COLO668 (cell line): Measurements from ENCODE around the gene STAMBP.
"Not testable (repeated sequence)": the region's sequence is repeated elsewhere in the genome, so short reads cannot be mapped to it uniquely, and the experiment has no call there.

ENCODE experiments used
- DNase-seq: peaks from one replicate; lab custom pipeline; 2025; ENCODE audit not compliant: unreplicated experiment; lab: John Stamatoyannopoulos, UW

Gene STAMBP

DNA sequence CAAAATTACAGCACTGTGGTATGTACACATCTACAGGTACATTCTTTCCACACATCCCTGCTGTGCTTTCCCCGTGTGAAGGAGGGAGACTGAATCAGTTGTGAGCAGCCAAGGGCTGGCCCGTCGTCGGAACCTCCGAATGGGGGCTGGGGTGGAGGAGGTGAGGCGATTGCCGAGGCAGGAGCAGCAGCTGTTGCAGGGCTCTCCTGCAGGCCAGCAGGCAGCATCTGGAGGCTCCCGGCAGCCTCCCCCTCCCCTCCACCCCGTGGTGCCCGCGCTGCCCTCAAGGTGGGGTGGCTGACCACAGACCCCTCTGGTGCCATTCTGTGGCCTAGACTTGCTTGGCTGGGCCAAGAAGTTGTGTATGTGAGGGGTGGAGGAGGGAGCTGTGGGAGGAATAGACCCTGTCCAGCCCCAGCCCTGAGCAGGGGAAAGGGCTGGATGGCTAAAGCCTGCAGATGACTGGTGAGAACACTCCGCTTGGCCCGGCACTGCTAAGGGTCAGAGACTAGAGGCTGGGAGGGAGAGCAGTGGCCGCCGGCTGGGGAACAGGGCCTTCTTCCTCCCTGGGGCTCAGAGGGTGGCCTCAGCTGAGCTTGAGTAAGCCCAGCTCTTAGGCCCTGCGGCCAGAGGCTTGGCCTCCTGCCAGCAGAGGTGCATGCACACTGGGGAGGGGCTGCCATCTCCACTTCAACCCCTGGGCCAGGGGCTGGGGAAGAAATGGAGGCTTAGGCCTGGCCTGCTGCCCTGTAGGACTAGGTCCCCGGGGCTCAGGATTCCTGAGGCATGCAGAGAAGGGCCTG lies 7.6 kb downstream of the STAMBP start:
- peak; percentile 21 for DNase-seq

DNA sequence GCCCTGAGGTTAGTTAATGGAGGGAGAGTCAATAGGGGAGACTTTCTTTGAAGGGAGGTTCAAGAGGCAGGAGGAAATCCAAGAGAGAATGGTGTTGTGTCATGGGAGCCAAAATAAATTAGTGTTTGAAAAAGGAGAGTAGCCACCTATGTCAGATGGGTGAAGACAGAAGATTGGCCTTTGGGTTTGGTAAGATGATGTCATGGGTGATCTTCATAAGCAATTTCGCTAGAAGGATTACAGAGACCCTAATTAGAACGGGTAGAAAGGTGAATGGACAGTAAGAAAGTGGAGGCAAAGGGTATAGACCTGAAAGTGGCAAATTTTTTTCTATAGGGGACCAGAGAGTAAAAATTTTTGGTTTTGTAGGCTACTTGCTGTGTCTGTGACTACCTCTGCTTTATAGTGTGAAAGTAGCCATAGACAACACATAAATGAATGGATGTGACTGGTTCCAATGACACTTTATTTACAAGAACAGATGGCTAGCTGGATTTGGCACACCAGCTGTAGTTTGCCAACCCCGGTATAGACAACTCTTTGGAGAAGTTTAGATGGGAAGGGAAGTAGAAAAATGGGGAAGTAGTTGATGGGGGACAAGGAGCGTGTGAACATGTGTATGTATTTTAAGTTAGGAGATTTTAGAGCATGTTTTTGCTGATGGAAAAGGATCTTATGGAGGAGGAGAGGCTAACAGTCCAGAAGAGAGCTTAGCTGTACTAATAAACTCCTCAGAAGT lies 9.3 kb downstream of the STAMBP start:
- no peak for DNase-seq

DNA sequence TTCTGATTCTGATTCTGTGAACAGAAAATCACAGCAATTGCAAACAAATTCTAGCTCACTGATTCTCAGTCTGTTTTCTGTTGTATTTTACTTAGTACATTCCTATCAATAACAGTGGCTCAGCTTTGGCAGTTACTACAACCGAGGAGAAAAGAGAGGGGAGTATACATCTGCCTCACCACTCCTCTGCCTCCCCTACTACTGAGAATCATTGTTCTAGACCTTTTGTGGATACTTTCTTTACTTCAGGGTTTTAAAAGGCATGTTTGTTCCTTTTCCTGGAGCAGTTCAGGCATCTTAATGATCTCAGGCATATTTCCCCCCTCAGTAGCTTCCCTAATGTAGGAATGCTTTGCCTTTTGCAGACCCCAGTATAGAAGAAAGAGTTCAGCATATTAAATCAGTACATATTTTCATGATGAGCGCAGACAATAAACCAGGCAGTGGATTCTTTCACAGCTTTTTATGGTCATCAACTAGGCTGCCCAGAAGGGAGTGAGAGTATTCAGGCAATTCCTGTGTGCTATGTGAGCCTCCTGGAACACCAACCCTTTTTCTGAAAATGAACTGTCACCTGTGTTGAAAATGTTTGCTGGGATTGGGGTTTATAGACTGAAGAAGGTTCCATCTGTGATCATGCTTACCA lies 10.3 kb downstream of the STAMBP start:
- DNase-seq, result no peak

DNA sequence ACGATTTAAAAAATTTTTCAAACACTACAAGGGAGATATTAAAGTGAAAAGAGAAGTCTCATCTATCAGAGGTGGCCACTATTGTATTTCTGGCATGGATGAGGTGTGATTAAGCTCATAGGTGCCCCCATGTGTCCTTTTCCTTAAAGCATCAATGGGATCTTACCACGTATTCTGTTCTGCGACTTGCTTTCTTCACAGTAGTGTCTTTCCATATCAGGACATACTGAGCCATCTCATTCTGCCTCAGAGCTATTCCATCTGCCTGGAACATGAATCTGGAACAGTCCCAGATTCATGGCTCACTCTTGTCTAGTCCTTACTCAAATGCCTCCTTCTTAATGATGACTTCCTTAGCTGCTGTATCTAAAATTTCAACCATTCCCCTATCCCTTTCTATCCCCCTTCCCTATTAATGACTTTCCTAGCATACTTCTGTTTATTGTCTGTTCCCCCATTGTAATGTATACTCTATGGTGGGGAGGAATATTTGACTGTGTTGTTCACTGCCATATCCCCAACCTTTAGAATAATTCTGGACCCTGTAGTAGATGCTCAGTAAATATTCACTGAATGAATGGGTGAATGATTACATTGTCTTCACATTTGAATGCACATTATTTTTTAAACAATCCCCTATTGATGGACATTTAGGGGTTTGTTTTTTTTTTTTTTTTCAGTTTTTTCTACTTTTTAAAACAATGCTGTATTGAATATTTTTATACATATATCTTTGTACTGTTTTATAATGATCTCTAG lies 11.1 kb downstream of the STAMBP start:
- DNase-seq, result no peak

DNA sequence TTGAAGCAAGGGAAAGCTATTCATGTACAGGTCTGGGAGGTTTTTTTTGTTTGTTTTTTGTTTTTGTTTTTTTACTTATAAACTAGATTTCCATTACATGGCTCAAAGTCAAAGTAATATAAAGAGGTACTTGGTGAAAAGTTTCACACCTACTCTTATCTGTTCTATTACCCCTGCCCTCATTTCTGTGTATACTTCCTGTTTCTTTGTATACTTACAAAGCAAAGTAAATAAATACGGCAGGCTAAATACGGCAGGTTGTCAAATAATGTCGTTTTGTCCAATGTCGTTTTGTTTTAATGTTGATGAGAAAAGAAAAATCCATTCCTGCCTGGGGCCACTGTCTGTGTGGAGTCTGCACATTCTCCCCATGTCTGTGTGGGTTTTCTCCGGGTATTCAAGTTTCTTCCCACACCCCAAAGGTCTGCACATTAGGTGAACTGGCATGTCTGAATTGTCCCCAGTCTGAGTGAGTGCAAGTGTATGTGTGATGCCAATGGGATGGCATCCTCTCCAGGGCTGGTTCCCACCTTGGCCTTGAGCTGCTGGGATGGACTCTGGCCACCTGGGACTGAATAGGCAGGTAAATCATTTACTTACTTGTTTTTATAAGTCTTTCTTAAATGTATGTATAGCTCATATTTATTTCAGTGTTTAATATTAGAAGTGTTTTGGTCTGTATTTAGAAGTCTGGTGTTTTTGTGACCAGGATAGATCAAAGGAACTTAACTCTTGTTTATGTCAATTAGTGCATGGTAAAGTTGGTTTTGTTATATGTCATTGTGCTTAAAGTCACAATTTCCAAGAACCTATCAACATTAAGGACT lies 13.4 kb downstream of the STAMBP start:
- DNase-seq, result peak; percentile 42

DNA sequence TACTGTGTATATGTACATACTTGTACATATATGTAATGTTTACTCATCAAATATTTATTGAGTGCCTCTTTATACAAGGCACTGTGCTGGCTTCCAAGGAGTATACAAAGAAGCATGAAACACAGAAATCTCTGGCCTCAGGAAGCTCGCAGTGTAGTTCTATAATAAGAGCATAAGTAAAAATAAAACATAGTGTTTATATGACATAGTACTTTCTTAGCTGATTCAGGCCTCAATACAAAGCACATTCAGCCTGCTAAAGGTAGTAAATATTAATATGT lies 13.9 kb downstream of the STAMBP start:
- no peak for DNase-seq

DNA sequence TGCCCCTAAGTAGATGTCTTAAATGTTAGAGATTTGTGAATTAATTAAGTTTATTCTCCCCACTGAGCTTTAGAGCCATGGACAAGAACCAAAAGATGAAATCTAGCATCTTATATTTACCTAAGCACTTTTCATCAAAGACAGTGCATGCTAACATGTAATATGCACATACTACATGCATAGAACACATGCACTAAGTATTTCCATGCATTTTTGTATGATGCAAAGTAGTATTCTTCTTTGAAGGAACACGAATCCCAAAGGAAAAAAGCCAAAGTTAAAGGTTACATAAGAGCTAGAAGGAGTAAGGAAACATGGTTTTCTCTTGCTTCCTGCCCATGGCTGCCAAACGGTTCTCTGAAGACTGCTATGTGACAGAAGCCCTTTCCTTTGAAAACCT lies 15.3 kb downstream of the STAMBP start:
- DNase-seq, result no peak

DNA sequence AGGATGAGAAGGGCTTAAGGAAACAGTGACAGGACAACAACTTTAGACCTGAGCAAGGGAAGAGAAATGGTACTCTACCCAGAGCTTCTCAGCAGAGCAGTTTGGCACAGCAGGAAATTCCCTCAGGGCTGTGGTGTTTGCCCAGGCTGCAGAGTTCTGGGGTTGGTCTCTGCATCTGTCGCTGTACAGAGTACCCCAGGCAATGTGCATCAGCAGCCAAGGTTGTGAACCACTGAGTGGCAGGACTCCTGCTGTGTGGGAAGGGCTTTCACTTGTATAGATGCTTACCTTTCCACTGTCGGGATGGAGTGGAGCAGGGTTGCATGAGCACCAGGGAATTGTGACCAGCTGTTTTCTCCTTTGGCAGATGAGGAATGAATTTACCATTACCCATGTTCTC lies 21.2 kb downstream of the STAMBP start:
- DNase-seq, result no peak

DNA sequence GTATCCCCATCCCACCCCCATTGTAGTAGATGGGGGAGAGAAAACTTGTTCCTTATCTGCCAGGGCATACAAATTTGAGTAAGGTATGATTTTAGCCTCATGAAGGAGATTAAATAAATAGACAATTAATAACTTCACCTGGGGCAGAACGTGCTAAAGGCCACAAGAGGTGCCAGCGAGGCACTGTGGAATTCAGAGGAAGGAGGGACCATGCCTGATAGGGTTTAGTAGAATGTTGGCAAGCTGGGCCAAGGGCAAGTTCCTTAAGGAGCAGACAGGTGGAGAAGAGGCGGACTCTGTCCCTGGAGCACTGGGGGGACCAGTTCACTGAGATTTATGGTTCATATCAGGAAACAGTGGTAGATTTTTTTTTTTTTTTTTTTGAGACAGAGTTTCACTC lies 22.5 kb downstream of the STAMBP start:
- peak; percentile 5 for DNase-seq

DNA sequence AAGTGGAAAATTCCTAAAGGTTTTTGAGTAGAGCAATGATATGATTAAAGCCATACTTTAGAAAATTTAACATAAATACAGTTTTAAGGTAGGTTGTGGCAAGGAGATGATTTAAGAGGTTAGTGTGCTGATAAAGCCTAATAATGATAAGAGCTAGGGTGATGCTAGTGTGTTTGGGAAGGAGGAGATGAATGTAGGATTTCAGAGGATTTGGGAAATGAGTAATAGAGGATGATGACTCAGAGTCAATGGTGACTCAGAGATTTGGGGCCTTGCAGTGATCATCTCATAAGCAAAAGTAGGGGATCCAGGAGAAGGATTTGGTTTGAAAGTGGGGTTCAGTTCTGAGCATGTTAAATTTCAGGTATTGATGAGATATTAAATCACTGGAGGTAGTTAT lies 23.3 kb downstream of the STAMBP start:
- no peak for DNase-seq

DNA sequence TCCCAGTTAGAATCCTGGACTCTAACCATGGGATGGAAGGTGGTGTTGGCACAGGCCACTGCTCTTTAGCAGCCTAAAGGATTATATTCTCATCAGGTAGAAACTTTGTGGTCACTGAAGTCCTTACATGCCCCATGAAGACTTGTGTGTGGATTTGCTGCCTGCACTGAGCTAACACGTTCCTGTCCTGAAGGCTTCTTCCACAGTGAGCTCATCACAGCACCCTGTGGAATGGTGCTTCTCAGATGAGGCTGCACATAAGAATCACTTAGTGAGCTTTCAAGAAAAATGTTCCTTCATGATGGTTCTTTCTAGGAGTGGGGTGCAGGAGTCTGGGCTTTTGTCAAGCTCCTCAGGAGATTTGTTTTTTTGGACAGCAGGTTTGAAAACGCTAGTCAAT lies 26.8 kb downstream of the STAMBP start:
- DNase-seq, result no peak

DNA sequence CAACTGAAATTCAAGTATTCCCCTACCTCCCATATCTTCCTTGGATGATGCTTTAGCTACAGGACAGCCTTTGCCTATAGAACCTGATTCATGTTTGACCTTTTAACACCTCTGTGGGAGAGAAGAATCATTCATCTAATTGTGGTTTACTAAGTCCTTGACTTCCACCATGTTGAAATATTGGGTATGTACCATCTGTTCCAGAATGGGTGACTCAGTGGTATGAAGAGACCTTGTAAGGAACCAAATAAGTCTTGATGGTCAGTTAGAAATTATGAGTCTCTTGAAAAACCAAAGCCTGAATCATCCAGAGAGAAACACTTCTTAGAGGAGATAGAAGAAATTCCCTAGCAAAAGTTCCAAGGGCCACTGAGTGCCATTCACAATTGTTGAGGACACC lies 27.5 kb downstream of the STAMBP start:
- DNase-seq, result no peak

DNA sequence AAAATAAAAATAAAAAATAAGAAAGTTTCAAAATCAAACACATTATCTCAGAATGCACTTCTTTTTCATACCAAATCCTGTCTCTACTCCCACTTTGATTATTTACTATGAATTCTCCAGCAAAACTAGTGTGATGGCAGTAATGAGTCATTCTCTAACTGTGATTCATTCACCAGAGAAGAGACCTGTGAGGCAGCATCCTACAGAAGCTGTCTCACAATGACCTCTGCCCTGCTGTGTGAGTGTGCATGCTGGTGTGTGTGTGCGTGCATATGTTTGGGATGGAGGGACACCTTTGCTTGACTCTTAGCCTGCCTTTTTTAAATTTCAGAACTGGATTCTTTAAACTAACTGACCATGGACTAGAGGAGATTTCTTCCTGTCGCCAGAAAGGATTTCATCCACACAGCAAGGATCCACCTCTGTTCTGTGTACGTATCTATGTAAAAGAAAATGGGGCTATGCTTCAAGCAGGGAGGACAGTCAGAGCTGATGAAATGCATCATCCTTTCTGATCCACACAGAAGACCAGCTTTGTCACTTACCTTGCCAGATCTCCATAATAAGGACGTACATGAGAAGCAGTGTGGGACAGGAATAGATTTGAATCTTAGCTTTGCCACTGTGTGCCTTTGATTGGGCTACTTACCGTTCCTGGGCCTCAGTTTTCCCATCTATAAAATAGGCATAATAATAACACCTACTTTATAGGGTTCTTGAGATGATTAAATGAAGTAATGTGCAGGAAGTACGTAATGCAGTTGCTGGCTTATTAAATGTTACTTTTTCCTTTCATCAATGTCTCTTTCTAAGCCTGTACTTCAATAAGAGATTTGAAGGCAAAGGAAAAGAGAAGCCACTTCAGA lies 31.2 kb downstream of the STAMBP start:
- DNase-seq, result no peak

DNA sequence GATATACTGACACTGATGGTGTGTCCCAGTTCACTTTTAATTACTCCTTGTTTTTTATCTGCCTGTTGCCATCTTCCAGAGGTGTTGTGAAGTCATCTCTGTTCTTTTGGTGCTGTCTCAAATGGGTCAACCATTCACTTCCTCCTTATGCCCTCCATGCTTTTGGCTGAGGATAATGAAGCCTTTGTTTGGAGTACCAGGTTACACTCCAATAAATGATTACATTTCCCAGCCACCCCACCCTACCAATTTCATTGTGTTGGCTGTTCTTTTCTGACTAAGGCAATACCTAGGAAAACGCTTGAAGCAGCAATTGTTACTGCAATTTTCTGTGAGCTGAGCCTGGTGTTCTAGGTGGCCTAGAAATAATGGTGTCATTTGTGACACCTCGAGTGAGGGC lies 34.2 kb downstream of the STAMBP start:
- no peak for DNase-seq

DNA sequence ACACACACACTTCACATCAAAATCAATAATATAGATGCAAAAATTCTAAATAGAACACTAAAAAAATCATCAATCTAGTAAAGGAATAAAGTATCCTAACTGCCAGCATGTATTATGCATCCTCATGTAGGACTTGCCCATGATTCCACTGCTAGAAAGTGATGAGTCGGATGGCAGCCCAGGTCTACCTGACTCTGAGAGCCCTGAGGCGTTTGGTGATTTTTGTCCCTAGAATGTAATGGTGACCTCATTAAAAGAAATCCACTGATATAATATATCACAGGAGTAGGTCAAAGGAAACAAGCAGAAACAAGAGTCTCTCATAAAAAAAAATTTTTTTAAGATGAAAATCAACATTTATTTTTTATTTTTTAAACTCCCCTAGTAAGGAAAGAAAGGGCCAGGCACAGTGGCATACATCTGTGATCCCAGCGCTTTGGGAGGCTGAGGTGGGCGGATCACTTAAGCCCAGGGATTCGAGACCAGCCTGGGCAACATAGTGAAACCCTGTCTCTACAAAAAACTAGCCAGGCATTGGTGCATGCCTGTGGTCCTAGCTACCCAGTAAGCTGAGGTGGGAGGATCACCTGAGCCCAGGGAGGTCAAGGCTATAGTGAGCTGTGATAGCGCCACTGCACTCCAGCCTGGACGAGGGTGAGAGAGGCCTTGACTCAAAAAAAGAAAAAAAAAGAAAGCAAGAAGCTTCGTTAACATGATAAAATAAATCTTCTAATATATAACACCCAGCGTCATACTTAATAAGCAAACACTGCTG lies 39.6 kb downstream of the STAMBP start:
- no peak for DNase-seq

DNA sequence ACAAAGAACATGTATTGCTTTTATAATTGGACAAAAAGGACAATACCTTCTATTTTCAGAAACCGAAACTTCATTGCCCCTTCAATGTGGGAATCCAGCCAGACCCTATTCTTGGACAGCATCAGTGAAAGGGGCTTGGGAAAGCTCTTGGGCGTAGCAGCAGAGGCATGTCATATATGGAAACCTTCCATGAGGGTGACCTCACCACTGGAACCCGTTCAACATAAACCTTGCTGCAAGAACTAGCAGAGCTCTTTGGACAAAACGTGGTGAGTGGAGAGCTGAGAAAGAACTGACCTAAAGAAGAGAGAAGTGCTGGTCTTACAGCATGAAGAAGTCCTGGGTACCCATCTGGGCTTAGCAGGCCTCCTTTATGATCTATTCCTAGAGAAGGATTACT lies 41.3 kb downstream of the STAMBP start:
- DNase-seq, result no peak

DNA sequence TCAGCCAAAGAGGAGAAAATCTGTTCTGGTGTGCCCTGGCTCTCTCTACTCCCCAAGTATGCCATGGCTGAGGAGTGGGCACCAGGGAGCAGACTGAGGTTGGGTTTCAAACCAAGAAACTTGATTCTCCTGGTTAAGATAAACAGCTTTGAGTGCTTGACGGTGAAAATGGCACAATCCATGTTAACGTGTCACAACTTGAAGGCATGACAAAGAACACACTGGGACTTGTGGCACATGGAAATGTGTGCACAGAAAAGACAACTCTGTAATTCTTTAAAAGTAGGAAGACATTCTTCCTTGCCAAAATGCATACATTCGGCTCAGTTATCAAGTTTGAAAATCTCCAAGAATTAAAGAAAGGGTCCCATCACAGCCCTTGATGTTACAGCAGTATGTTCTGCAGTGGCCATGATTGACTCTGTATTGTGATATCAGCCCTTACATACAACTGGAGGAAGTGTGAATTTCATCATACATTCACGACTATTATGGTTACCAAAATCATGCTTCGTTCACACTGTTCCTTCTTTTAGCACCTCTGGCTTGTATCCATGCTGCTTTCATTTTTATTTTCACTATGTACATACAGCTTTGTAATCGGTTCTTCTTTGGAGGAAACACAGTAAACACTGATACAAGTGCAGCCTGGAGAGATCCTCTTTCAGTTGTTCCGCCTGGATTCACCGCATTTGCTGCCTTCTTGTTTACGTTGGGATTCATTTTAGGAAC lies 48.5 kb downstream of the STAMBP start:
- peak; percentile 8 for DNase-seq

DNA sequence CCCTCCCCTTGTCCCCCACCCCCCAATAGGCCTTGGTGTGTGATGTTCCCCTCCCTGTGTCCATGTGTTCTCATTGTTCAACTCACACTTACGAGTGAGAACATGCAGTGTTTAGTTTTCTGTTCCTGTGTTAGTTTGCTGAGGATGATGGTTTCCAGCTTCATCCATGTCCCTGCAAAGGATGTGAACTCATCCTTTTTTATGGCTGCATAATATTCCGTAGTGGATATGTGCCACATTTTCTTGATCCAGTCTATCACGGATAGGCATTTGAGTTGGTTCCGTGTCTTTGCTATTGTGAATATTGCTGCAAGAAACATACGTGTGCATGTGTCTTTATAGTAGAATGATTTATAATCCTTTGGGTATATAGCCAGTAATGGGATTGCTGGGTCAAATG lies 49.2 kb downstream of the STAMBP start:
- DNase-seq, result not testable (repeated sequence)
